ENCODE data around the gene SLC38A2.

Gene SLC38A2

DNA sequence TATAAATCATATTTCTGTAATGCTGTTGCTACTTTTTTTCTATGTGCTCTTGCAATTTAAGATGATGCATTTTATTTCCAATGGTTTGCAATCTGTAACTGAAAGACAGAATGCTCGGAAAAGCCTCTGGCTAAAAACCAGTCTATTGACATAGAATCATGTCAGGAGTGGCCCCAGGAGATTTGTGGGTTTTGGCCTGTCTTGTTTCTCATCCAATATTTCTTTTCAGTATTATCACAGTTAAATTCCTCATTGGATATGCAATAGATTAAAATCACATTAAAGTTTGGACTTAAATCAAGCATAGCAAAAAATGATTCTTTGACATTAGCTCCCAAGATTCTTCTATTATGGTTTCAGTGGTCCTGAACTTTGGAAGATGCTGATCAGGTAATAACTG is 19.1 kb upstream of the SLC38A2 start:
- DNase-seq (ENCODE audit: low read depth), result no peak

GRCh38 chr12:46390881-46391280 is 18.3 kb upstream of the SLC38A2 start:
- no peak for DNase-seq (ENCODE audit: low read depth)

DNA sequence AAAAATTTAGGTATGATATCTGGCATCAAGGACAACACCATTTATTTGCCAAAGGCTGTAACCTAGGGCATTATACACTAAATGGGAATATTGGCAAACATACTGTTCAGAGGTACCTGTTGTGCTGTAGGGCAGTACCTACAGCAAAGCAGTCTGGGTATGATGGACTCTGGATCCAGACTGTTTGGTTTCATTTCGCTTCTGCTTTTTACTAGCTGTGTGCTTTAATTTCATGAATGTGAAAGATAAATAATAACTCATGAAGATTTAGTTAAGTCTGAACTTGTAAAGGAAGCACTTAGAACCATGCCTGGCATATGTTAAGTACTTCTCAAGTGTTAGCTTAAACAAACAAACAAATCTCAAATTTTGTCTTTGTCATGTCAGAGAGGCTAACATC is 17.7 kb upstream of the SLC38A2 start:
- DNase-seq (ENCODE audit: low read depth), result no peak

DNA sequence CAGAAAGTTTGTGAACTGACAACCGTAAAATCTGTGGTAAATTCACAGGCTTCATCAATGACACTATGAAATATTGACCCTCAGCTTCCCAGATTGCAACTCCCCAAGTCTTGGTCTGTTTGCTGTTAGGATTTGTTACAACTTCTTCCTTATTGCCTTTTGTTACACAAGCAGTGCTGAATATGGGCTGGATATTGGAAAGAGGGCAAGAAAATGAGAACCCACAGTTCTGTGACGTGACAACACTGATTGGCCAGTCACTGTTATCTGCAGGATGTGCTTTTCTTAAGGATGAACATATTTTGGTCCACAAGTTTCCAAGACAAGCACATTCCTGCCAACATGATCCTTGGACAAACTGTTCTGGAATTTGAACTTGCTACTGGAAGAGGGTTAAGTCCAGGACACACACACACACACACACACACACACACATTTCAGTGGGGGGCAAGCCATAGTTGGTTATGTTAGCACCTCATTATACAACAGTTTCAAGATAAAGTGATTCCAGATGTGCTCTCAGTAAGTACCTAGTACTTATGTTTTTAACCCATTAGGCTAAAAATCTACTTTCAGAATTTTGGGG is 16.6 kb upstream of the SLC38A2 start:
- no peak for DNase-seq (ENCODE audit: low read depth)

GRCh38 chr12:46388427-46389021 is 16.0 kb upstream of the SLC38A2 start:
- DNase-seq (ENCODE audit: low read depth), result no peak

GRCh38 chr12:46387670-46388069 is 15.1 kb upstream of the SLC38A2 start:
- no peak for DNase-seq (ENCODE audit: low read depth)

GRCh38 chr12:46386877-46387629 is 14.5 kb upstream of the SLC38A2 start:
- no peak for DNase-seq (ENCODE audit: low read depth)

DNA sequence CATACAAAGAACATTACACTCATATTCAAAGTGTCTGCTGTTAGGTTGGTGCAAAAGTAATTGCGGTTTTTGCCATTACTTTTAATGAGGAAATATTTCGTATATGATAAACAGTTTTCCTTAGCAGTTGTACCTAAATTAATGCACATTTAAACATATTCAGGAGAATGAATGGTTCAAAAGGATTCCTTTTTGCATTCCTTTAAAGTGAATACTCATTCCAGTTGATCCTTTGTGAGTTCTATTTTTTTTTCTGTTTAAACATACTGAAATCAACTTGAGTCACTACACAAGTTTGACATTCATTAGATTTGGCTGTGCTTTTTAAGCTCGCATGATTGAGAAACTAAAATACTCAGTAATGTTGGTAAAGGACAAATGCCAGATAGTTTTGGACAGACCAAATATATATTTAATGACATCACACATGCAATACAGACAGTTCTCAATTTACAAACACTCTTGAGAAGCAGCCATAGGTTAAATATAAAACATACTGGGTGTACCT is 13.8 kb upstream of the SLC38A2 start:
- DNase-seq (ENCODE audit: low read depth), result no peak

GRCh38 chr12:46385438-46385837 is 12.9 kb upstream of the SLC38A2 start:
- no peak for DNase-seq (ENCODE audit: low read depth)

DNA sequence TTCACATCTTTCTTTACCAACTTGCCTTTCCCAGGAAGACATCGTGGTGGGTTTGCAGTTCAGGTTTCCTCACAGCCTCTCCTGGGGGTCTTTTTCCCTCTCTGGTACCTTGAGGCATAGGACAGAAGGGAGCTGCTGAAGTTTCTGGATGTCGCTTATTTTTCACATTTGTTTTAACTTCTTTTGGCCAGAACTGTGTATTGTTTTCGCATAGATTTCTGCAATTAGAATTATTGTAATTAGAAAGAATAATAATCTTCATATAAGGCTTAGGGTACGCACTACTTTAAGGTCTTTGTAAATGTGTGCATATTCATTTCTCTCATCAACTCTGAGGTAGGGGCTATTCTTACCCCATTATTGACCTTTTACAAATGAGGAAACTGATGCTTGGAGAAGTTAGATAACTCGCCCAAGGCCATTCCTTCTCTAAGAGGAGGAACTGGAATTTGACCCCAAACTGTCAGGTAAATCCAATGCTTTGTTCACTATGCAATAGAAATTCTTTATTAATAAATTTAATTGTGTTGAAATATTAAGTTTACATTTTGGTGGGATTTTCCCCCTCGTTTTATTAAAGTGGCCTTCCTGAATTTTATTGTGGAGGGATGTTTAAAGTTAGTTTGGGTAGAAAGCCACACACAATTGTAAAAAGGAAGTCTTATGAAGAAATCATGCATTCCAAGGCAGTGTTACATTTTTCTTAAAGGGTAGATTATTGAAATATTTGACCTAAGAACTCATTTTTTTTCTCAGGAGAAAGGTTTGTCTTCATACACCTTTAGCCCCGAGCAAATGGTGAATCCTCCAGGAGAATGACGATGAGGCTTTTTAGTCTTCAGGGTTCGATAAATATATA is 12.1 kb upstream of the SLC38A2 start:
- no peak for DNase-seq (ENCODE audit: low read depth)

DNA sequence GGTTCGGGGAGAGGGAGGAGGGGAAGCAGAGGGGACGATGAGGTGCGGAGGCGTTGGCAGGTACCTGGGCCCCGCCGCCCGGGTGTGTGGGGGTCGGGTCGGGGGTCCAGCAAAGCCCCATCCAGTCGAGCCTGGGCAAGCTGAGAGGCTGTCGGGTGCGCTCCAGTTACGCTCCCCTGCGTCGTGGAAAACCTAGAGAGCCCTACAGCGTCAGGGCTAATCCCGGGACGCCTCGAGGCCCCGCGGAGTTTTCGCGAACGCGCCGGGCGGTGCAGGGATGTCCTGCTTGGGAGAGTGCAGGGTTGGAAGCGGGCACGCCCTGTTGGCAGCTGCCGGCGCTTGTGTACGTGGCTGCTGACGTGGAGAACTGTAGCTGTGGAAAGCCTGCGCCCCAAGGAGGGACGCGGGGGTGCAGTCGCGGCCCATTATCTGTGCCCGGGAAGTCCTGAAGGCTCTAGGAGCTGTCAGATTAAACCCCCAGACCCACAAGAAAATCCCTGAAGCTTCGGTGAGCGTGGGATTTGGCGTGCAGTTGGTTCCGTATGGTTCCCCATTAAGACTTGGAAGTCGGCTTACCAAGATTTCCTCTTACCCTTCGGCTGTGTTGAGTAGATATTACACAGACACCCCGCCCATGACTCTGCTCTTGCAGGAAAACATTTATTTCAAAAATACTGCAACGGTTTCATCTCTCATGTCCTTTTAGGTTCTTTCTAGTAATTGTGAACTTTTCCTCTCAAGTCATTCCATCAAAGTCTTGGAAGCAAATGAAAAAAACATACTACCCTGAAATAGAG is 11.3 kb upstream of the SLC38A2 start:
- DNase-seq (ENCODE audit: low read depth), result peak; percentile 54

GRCh38 chr12:46382964-46383653 is 10.5 kb upstream of the SLC38A2 start:
- DNase-seq (ENCODE audit: low read depth), result peak; percentile 88

- DNase-seq (ENCODE audit: low read depth), result no peak
These were observed 9.9 kb upstream of the SLC38A2 start for GRCh38 chr12:46382408-46382963.

GRCh38 chr12:46380881-46381280 is 8.3 kb upstream of the SLC38A2 start:
- no peak for DNase-seq (ENCODE audit: low read depth)

DNA sequence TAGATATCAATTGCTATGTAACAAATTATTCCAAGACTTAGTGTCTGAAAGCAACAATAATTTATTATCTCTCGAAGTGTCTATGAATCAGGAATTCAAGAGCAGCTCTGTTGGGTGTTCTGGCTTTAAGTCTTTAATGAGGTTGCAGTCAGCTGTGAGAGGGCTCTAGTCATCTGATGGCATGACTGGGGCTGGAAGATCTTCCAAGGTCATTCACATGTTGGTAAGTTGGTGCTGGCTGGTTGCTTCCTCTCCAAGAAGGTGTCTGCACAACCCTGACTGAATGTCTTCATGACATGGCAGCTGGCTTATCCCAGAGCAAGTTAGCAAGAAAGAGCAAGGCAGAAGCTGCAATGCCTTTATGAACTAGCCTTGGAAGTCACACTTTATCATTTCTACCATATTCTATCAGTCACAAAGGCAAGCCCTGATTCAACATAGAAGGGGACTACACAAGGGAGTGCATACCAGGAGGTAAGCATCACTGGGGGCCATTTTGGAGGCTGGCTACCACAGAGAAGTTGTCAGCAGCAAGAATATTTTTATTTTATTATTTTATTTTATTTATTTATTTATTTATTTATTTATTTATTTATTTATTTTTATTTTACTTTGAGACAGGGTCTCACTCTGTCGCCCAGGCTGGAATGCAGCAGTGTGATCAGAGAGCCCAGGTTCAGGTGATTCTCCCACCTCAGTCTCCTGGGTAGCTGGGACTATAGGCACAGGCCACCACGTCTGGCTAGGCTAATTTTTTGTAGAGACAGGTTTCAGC is 7.6 kb upstream of the SLC38A2 start:
- no peak for DNase-seq (ENCODE audit: low read depth)

- no peak for DNase-seq (ENCODE audit: low read depth)
These were observed 6.8 kb upstream of the SLC38A2 start for GRCh38 chr12:46379352-46379751.

DNA sequence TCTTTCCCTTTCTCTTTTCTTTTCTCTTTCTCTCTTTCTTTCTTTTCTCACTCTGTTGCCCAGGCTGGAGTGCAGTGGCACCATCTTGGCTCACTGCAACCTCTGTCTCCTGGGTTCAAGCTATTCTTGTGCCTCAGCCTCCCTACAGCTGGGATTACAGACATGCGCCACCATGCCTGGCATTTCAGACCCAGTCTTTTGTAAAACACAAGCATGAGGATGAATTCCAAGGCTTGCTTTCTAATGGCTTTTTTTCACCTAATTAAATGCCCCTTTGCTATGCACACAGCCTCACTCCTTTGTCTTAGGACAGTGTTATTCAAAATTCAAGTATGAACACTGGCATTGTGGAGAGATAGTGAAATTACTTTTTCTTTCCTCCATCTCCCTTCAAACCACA is 6.0 kb upstream of the SLC38A2 start:
- no peak for DNase-seq (ENCODE audit: low read depth)

DNA sequence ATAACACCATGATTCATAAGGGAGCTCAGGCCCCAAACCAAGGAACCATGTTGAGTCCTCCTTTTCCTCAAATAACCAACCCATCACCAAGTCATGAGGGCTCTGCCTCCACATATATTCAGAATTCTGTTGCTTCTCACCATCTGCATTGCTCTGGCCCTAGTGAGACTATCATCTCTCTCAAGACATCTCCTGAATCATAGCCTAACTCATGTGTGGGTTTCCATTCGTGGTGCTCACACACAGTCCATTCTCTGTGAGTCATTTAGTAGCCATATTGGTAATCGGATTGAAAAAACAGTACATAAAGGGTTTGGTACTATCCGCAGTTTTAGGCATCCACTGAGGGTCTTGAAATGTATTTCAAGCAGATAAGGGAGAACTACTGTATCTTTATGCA is 5.1 kb upstream of the SLC38A2 start:
- no peak for DNase-seq (ENCODE audit: low read depth)

GRCh38 chr12:46376579-46376978 is 4.0 kb upstream of the SLC38A2 start:
- no peak for DNase-seq (ENCODE audit: low read depth)

DNA sequence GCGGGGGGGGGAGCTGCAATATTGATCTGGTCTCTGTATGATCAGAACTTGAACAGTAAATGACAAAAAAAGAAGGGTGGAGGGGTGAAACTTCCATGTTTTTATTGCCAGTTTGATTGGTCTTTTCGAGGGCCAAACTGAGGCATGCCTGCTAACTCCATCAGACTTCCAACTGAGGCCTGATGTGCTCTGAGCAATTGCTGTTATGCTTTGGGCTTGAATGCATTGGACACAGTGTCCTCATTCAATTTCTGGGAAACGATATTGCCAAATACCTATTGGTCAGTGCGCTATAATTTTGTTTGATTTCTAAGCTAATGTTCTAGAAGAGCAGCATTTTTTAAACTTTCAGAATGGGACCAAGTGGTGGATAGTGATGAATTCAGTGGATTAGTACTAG is 2.1 kb upstream of the SLC38A2 start:
- DNase-seq (ENCODE audit: low read depth), result no peak

Data from activated T-cell treated with anti-CD3 and anti-CD28 coated beads for 1 hour (primary cell).